SHP77 (cell line): ENCODE data around the gene NNAT.
"Not testable (repeated sequence)": the region's sequence is repeated elsewhere in the genome, so short reads cannot be mapped to it uniquely, and the experiment has no call there.

Experiments used
- DNase-seq, 2 experiments: peaks; one replicate each; lab custom pipeline; 2025; lab: John Stamatoyannopoulos, UW

The NNAT gene, protein sequence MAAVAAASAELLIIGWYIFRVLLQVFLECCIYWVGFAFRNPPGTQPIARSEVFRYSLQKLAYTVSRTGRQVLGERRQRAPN

DNA sequence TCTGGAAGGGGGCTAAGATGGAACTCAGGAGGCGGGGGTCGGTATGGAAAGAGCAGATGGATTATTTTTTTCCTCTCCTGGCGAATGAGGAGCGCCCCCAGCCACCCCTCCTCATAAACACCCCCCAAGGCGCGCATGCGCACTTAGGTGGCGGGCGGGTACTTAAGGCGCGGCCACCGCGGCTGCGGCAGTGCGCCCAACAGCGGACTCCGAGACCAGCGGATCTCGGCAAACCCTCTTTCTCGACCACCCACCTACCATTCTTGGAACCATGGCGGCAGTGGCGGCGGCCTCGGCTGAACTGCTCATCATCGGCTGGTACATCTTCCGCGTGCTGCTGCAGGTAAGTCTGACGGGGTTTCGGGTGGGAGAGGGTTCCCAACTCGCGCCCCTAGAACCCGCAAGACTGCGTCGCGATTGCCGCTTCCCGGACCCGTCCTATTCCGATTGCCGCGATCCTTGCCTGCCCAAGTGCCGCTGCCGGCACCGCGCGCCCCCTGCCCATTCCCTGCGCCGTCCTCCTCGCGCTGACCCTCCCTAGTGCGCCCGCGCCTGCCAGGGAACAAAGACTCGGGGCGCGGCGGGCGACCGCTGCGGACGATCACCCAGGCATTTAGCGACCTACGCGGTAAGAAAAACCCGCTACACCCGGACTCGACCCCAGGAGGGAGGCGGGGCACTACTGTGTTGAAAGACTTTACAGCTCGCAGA, at the start of gene NNAT:
TSS of gene NNAT (plus strand) at position 190 of the 711 bp plus-strand sequence. CDS start at position 272, 82 bp downstream.
- no peak for DNase-seq

DNA sequence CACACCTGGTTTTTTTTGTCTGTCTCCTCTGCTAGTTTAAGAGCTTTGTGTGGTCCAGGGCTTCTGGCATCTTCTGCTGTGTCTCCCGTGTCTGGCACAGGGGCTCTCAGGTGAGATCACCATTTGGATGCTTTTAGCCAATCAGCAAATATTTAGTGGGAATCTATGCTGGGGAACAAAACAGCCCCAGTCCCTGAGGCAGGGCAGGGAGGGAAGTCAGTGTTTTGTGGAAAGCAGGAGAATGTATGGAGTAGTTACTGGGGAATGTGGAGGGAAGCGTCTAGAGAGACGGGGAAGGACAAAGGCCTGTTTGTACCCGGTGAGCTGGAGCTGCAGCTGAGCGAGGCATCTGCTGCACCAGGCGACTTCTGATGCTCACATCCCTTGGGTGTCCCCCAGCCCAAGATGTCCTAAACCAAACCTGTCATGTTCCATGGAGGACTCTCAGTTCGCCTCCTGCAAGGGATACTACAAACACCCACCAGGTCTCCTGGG, 49.3 kb upstream of the NNAT start:
- no peak for DNase-seq

DNA sequence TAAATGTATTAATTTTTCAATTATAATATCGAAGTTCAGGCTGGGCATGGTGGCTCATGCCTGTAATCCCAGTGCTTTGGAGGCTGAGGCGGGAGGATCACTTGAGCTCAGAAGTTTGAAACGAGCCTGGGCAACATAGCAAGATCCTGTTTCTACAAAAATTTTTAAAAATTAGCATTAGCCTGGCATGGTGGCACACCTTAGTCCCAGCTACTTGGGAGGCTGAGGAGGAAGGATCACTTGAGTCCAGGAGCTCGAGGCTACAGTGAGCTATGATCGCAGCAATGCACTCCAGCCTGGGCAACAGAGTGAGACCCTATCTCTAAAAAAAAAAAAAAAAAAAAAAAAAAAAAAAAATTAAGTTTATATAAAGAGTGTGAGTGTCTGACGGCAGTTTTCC, 48.6 kb upstream of the NNAT start:
- not testable (repeated sequence) for DNase-seq

DNA sequence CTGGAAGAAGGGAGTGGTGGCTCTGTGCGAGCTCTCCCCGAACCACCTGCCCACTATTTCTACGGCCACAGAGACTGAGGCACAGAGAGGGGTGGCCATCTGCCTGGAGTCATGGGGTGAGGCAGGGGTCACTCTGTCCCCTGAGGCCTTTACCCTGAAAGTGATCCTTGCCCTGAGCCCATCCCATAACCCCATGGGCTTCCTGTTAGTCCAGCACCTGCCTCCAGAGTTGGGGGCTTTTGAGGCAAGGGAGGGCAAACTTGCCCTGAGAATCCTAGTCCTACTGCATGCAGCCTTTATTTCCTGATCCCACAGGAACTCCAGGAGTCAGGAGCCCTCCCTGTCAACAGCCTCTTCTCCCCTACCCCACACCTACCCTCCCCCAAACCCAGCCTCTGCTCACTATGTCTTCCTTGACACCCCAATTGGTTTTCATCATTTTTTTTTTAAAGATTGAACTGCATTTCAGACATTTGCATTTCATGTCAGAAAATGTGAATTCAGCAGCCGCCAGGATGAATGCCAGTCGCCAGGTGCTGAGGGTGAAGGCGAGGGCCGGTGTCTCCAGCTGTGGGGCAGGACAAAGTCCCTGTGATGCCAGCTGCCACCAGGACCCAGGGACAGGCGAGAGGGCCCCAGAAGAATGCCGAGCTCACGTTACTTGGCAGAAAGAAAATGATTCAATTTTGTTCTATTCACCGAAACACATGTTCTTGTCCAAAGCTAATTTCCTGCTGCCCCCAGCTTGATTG, 47.6 kb upstream of the NNAT start:
- DNase-seq, result no peak

DNA sequence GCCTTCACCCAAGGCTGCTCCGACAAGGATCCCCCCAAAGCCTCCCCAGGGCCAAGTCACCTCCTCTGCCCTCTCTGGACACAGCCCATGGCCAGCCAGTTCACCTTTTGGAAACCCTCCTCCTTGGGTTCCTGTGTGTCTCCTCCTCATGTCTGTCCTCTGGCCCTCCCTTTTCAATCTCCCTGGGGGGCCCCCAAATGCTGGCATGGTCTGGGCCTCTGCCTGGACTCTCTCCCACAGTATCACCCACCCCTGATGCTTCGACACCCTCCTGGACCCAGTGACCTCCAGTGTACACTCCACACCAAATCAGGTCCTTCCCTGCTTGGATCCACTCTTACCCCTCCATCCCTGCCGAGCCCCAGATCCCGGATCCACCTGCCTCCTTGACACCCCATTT, 46.7 kb upstream of the NNAT start:
- DNase-seq, result no peak

DNA sequence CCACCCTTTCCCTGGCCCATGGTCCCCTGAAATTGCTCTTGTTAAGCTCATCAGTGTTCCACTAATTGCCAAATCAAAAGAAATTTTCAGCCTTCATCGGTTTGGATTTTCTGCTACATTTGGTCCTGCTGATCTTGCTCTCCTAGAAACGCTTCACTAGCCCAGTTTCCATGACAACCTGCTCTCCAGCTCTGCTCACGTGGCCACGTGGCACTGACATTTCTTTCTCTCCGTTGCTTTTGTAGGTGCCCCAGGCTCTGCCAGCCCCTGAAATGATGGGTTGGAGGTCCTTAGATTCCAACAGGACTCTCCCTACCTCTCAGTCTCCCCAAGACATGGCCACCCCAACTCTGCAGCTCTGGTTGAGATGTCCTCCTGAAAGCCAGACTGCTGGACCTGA, 45.8 kb upstream of the NNAT start:
- no peak for DNase-seq

DNA sequence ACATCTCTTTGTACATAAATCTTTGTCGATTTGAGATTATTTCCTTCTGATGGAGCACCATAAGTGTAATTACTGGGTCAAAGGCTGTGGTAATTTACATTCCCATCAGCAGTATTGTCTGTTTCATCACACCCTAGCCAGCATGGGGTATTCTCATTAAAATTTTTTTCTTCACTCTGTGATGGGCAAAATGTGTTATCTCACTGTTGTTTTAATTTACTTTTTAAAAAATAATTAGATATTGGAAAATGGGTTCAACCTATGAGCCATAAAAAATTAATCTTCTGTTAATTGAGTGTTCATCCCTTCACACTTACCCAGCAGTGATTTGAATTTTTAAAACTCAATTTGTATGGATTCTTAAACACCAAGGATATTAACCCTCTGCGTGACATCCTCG, 44.0 kb upstream of the NNAT start:
- no peak for DNase-seq

DNA sequence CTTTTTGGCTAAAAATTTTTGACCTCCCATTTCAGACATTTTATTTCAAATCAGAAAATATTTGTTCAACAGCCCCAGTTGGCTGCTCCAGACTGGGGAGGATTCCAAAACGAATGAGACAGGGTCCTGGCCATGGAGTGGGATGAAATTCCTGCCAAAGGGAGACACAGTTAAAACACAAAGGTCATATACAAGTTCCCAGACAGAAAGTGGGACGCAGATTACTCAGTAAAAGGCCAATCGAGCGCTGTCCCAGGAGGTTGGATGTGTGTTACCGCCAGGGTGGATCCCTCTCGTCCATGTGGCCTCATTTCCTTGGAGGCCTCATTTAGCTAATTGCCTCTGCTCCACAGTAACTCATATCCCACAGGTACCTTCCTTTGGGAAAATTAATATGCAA, 41.8 kb upstream of the NNAT start:
- DNase-seq, result no peak

DNA sequence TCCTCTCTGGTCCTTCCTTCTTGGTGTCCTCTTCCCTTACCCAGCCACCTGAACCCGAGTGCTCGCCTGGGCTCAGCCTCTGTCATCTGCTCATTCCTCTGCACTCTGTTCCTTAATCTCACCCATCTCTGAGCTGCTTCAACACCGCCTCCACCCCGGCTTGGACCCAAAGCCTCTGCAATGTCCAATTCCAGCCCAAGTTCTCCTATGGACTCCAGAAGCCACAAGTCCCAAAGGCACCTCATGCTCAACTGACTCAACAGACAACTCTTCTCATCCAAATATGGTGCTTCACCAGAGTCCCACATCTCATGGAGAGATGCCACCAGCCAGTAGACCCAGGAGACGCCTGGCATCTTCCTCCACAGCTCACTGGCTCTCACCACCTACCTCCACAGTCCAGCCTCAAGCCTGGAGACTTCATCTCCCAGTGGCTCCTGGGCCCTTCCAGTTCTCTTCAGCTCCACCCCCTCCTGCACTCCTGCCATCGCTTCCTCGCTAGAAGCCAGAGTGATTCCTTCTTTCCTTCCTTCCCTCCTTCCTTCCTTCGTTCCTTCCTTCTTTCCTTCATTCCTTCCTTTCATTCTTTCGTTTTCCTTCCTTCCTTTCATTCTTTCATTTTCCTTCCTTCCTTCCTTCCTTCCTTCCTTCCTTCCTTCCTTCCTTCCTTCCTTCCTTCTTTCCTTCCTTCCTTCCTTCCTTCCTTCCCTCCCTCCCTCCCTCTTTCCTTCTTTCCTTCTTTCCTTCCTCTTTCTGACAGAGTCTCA, 40.9 kb upstream of the NNAT start:
- no peak for DNase-seq

DNA sequence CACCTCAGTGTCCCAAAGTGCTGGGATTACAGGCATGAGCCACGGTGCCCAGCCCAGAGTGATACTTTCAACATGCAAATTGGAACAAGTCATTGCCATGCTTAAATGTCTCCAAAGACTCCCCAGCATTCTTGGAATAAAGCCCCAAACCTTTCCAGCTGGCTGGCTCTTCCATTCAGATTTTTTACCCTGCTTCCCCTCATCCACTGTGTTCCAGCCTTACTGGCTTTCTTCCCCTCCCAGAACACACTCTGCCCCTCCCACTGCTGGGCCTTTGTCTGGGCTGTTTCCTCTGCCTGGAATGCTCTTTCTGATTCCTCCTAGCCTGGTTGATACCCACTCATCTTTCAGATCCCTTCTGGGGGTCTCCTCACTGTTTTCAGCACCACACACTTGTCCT, 40.1 kb upstream of the NNAT start:
- no peak for DNase-seq

DNA sequence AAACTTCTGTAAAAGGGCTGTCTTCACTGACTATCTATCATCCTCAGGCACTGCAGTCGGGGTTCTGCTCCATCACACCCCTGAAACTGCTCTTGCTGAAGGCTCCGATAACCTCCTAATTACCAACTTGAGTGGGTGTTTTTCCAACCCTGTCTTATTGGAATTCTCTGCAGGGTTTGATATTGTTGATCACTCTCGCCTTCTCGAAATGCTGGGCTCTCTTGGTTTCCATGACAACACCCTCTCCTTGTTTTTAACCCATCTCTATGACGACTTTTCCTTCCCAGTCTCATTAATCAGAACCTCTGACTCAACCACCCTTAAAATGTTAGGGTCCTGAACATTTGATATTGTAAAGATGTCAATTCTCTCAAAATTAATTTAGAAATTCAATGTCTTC, 39.4 kb upstream of the NNAT start:
- no peak for DNase-seq

DNA sequence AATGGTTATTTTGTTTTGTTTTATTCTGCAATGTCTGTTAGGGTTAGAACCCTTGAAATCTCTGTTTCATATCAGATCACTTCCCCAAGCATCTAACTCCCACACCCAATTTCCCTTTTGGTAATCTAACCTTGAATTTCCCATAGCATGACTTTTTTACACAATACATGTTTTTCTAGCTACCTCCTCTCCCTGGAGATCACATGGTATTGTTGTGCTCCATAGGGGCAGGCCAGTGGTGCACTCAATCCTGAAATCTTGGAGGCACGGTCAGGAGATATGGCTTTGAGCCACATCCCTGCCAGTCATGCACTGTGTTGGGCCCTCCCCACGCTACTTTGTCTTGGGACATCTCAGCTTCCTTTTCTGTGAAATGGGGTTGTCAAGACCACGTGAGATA, 36.7 kb upstream of the NNAT start:
- DNase-seq, result no peak

DNA sequence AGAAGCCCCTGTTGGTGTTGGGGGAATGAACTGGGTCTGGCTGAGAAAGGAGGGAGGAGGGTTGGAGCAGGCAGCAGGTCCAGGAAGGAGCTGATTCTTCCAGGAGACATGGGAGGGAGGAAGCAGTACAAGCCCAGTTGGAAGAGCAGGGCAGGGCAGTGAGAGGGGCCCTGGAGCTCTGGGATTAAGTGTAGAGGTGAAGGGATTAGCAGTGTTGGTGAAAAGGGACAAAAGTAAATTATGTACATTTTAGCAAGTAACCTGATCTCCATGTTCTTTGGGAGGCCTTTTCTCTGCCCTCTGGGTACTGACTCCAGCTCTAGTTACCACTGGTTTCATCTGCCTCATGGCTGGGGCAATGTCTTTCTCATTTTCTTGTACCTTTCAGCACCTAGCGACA, 34.8 kb upstream of the NNAT start:
- DNase-seq, result not testable (repeated sequence)

DNA sequence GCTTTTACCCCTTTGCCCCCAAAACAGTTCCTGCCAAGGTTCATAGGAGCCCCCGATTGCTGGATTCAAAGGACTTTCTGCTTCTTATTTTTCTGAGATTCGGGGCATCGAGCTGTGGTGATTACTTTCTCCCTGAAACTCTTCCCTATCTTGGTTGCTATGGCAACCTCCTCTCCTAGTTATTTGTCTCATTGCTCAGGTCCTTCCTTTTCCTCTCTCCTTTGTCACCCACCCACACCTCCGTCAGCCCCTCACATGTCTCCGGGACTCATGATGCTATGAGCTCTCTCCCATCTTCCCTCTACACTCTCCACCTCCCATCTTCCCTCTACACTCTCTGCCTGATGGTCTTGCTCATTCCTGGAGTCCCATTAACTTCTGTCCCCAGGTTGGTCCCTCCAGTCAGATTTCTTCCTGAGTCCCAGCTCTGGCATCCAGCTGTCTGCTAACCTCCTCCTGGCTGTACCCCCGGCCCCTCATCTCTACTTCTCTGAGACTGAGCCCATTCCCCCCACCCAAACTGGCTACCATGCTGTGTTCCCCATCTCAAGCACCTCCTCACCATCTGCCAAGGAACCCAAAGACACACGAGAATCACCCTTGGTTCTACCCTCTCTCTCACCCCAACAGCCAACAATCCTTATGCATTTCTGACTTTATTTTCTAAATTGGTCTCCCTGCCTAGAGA, 30.2 kb upstream of the NNAT start:
- DNase-seq, result no peak

DNA sequence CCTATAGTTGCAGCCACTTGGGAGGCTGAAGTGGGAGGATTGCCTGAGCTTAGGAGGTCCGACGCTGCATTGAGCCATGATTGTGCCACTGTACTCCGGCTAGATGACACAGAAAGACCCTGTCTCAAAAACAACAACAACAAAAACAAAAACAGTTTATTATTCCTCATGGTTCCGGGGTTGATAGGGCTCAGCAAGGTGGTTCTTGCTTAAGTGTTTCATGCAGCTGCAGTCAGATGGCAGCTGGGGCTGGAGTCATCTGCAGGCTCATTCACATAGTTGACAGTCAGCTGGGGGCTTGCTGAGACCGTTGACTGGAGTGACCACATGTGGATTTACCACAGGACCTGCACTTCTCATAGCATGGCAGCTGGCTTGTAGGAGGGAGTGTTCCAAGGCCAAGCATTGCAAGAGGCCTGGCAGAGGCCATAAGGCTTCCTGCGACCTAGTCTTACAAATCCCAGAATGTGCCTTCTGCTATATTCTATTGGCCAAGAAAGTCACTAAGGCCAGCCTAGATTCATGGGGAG, 28.9 kb upstream of the NNAT start:
- no peak for DNase-seq

DNA sequence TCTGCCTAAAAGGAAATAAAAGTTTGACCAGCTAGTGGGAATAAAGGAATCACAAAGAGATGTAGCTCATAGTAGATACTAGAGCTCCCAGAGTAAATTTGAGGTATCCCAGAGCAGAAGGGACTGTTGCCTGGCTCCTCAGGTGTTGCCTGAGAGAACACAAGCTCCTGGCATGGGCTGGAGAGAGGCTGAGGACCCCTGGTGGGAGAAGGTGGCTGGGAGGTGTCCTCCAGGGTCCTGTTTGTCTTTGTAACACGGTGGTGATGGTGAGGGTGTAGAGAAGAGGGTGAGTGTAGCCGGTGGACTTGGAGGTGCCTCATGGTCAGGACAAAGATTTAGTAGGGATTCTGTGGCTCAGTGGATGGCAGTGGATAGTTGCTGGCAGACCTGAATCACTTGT, 28.1 kb upstream of the NNAT start:
- DNase-seq, result no peak

DNA sequence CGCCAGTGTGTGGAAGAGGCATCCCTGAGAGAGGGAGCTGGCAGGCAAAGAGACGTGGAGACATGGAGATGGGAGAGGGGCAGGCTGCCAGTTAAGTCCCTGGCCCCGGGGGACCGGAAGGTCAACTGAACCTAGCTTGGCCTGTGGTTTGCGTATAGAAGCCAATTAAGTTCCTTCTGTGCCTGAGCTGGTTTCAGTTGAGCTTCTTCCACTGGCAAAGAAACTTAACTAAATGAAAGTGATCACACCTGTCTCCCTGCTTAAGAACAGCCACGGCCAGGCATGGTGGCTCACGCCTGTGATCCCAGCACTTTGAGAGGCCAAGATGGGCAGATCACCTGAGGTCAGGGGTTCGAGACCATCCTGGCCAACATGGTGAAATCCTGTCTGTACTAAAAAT, 26.7 kb upstream of the NNAT start:
- DNase-seq, result no peak

DNA sequence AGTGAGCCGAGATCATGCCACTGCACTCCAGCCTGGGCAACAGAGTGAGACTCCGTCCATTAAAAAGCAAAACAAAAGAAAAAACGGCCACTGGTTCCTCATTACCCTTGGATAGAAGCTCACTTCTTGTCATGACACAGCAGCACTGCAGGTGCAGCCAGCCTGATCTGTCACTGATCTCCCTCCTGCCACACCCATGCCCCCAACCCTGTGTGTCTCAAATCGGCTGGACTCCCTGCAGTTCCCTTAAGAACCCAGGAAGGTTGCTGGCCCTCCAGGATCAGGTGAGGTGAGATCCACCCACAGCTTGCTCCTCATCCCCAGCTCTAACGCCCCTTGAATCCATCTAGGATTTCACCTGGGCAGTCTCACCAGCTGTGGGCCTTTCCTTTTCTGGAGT, 26.3 kb upstream of the NNAT start:
- no peak for DNase-seq

DNA sequence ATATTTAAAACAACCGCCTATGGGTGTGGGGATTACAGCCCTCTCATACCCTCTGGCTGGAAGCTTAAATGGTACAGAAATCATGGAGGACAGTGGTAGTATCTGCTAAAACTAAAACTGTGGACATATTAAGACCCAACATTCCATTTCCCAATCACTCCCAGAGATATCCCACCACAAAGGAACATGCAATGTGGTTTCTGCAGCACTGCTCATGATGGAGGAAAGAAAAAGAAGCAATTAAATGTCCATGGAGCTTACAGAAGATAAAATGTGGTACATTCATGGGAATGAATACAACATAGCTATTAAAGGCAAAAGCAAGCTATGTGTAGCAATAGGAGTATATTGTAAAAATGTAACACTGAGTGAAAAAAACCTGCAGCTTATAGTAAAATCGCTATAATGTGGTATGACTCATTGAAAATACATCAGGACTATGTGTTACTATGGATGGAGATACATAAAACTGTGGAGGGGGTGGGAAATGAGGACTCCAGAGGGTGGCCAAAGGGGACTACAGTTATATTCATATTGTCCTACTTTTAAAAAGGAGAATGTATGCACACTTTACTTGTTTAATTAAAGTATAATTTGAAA, 22.9 kb upstream of the NNAT start:
- no peak for DNase-seq

DNA sequence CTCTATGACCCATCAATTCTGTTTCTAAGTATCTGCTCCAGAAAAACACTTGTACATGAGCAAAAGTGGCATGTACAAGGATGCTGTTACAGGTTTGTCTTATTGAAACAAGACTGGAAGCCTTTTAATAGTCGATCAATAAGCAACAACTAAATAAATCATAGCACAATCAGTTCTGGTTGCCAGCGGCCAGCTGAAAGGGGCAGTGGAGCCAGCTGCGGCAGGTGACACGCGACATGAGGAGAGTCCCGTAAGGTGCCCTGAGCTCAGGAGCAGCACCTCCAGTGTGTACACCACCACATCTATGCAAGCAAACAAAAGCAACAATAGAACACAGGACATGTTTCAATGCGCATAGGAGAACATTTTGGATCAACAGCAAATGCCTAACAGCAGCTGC, 20.7 kb upstream of the NNAT start:
- DNase-seq, result peak; percentile 71 to 87

DNA sequence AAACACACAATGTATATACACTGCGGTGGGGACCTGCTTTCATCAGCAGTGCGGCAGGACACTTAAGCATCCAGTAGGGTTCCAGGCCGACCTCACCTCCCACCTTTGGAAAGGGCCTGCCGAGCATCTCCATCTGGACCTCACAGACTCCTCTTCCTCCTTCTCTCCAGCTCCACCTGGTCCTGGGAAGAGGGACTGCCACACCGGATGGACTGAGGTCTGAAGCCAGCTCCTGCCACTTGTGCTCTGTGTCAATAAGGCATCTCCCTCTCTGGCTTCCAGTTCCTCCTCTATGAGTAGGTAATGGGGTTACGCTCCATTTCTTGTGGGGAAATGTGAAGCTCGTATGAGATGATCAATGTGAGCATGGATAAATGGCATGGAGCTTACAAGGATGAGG, 19.1 kb upstream of the NNAT start:
- DNase-seq, result peak; percentile 77 to 83
